Activated naive CD4-positive, alpha-beta T cell treated with anti-CD3 and anti-CD28 coated beads for 36 hours (primary cell): Measurements from ENCODE around the gene SAP25. TPM values are rescaled to one million over a fixed set of nuclear protein-coding genes. Genes with fewer than 3 reads are reported as not detected.

Source experiments
- CTCF ChIA-PET: fragments of 350-600 bp; sonication (Branson Sonifier 250); formaldehyde crosslinking; loops from one replicate; lab custom pipeline; 2021; ENCODE audit warnings: antibody characterized with exemption; lab: Charles Lee
- DNase-seq: peaks from one replicate; pipeline ENCODE4 v3.0.0-alpha.2; 2020
- H3K27ac Mint-ChIP-seq: one replicate; pipeline ENCODE4 v1.8.0; 2021; ENCODE audit warnings: mild to moderate bottlenecking, mixed read lengths
- H3K27me3 Mint-ChIP-seq: one replicate; pipeline ENCODE4 v1.8.0; 2021; ENCODE audit warnings: low read depth, mixed read lengths
- H3K36me3 Mint-ChIP-seq: one replicate; pipeline ENCODE4 v1.8.0; 2021; ENCODE audit warnings: low read depth, mixed read lengths
- H3K4me1 Mint-ChIP-seq: one replicate; pipeline ENCODE4 v1.8.0; 2021; ENCODE audit warnings: low read depth, mixed read lengths
- H3K4me3 Mint-ChIP-seq: one replicate; pipeline ENCODE4 v1.8.0; 2021; ENCODE audit warnings: mild to moderate bottlenecking, moderate library complexity, mixed read lengths
- H3K9me3 Mint-ChIP-seq: one replicate; pipeline ENCODE4 v1.8.0; 2021; ENCODE audit warnings: mixed read lengths
- intact Hi-C: fragments of 100-400 bp; cut with micrococcal nuclease; formaldehyde crosslinking; loops from one replicate; pipeline ENCODE4 v1.15.1; 2023
- total RNA-seq, 2 experiments: library from RNA; stranded (reverse); gene quantifications; one replicate each; pipeline ENCODE4 v1.2.3, GENCODE V29; 2021

Gene SAP25
- total RNA-seq, 2 experiments from 2014 or later: 13.7 to 15.7 TPM

- Mint-ChIP-seq H3K27ac (peak overlapping the region; percentile 97), H3K9me3 (no peaks in the 10 kb centered on the region), H3K27me3 (no peaks in the 10 kb centered on the region), H3K4me1 (peaks cover 29% of the 10 kb centered on the region), H3K36me3 (peaks cover 8% of the 10 kb centered on the region), H3K4me3 (no peak overlapping the region)
- intact Hi-C loops: no loop called here
- CTCF ChIA-PET: interaction anchor here (0.6 to 1.1 kb wide), 2 partner anchors 19 to 108 kb away, joined by 3 to 4 read pairs; no protein-coding TSS in a partner anchor
- no peak for DNase-seq
Observed at GRCh38 chr7:100582041-100582579, 8.4 kb upstream of the SAP25 start.

- Mint-ChIP-seq H3K9me3 (no peaks in the 10 kb centered on the region), H3K27ac (no peak overlapping the region), H3K4me3 (no peak overlapping the region), H3K4me1 (peaks cover 29% of the 10 kb centered on the region), H3K36me3 (peaks cover 14% of the 10 kb centered on the region), H3K27me3 (no peaks in the 10 kb centered on the region)
- intact Hi-C loops: no loop called here
- CTCF ChIA-PET: interaction anchor here (1.1 to 1.2 kb wide), 2 partner anchors 14 to 18 kb away, joined by 3 to 4 read pairs; no protein-coding TSS in a partner anchor
- no peak for DNase-seq
Observed at GRCh38 chr7:100580466-100581283, 7.0 kb upstream of the SAP25 start.

DNA sequence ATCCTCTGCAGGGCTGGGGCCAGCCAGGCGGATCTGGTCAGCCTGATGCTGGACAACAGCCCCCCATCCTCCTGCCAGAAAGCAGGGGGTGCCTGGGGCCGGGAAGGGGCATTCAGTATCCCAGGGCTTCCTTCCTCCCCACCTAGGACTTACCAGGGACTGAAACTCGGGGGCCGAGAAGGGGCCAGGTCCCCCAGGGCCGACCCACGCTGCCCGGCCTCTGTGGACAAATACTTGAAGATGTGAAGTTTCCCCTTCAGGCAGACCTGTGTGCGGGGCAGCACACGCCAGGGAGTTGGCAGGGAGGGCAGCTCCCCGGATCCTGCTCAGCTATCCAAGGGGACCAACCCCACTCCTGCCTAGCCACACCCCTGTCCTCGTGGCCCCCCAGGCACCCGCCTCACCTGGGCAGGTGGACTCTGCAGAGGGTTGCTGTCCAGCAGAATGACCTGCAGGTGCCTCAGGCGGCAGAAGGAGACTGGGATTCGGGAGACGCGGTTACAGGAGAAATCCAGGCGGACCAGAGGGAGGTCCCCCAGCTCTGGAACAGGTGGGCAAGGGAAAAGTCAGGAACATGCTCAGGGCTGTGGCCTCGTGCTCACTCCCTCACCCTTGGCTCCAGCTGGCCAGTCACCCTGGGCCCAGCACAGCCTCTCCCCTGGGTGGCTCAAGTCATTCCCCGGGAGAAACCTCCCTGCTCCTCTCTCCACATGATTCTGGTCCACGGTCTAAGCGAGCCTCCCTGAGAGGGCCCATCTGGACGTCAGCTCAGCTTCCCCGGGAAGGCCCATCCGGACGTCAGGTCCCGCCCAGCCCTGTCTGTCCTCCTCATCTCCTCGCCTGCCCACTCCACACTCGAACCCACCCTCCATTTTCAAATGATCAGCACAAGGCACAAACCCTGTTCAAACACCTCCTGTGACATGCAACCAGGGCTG lies 4.8 kb upstream of the SAP25 start:
- no peak overlapping the region for H3K27ac Mint-ChIP-seq
- intact Hi-C loops: no loop called here
- H3K27me3 Mint-ChIP-seq: no peaks in the 10 kb centered on the region
- CTCF ChIA-PET: interaction anchor here (0.7 to 1.4 kb wide), 3 partner anchors 14 to 83 kb away, joined by 3 to 4 read pairs (median 4); no protein-coding TSS in a partner anchor
- H3K36me3 Mint-ChIP-seq: peaks cover 19% of the 10 kb centered on the region
- H3K4me3 Mint-ChIP-seq: no peak overlapping the region
- peaks cover 12% of the 10 kb centered on the region for H3K4me1 Mint-ChIP-seq
- no peaks in the 10 kb centered on the region for H3K9me3 Mint-ChIP-seq
- no peak for DNase-seq

- peaks cover 5% of the 10 kb centered on the region for H3K4me1 Mint-ChIP-seq
- peaks cover 18% of the 10 kb centered on the region for H3K36me3 Mint-ChIP-seq
- intact Hi-C loops: no loop called here
- CTCF ChIA-PET: no interaction called here
- no peak overlapping the region for H3K27ac Mint-ChIP-seq
- H3K27me3 Mint-ChIP-seq: no peaks in the 10 kb centered on the region
- no peak for DNase-seq
- H3K4me3 Mint-ChIP-seq: no peak overlapping the region
- no peaks in the 10 kb centered on the region for H3K9me3 Mint-ChIP-seq
Observed at GRCh38 chr7:100577507-100577906, 3.8 kb upstream of the SAP25 start.

GRCh38 chr7:100577103-100577502 lies 3.4 kb upstream of the SAP25 start:
- Mint-ChIP-seq H3K27me3 (no peaks in the 10 kb centered on the region), H3K4me3 (no peak overlapping the region), H3K4me1 (peaks cover 2% of the 10 kb centered on the region), H3K27ac (no peak overlapping the region), H3K36me3 (peaks cover 18% of the 10 kb centered on the region), H3K9me3 (no peaks in the 10 kb centered on the region)
- DNase-seq: no peak
- intact Hi-C loops: no loop called here
- CTCF ChIA-PET: no interaction called here

DNA sequence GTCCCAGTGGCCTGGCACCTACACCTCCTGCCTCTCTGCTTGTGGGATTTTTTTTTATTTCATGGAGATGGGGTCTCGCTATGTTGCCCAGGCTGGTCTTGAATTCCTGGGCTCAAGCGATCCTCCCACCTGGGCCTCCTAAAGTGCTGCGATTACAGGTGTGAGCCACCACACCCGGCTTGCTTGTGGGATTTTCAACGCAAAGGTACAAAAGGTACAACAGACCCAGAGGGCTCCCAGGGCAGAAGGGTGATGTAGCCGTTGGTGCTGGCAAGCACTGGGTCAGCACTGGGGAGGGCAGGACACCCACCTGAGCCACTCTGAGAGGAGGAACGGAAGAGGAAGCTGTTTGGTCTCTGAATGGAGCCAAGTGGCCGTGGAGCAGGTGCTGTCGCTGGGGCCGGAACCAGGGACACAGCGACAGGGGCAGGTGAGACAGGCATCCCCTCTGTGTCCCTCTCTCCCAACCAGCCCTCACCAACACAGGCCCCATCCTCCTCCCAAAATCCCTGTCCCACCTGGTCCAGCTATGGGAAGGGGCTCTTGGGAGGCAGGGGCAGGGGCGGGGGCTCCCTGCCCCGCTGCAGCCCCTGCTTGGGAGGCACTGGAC lies 2.8 kb upstream of the SAP25 start:
- H3K9me3 Mint-ChIP-seq: no peaks in the 10 kb centered on the region

GRCh38 chr7:100575746-100576383 lies 2.2 kb upstream of the SAP25 start:
- Mint-ChIP-seq H3K36me3 (peaks cover 18% of the 10 kb centered on the region), H3K4me3 (no peak overlapping the region), H3K27ac (no peak overlapping the region), H3K9me3 (no peaks in the 10 kb centered on the region), H3K27me3 (no peaks in the 10 kb centered on the region), H3K4me1 (peaks cover 7% of the 10 kb centered on the region)
- intact Hi-C loops: no loop called here
- CTCF ChIA-PET: no interaction called here
- no peak for DNase-seq

More for the DNA sequence above, 2.8 kb upstream of the SAP25 start:
- intact Hi-C loops: no loop called here
- Mint-ChIP-seq H3K27me3 (no peaks in the 10 kb centered on the region), H3K36me3 (peaks cover 18% of the 10 kb centered on the region), H3K4me1 (peaks cover 7% of the 10 kb centered on the region), H3K27ac (no peak overlapping the region), H3K4me3 (no peak overlapping the region)
- CTCF ChIA-PET: no interaction called here
- DNase-seq: no peak

DNA sequence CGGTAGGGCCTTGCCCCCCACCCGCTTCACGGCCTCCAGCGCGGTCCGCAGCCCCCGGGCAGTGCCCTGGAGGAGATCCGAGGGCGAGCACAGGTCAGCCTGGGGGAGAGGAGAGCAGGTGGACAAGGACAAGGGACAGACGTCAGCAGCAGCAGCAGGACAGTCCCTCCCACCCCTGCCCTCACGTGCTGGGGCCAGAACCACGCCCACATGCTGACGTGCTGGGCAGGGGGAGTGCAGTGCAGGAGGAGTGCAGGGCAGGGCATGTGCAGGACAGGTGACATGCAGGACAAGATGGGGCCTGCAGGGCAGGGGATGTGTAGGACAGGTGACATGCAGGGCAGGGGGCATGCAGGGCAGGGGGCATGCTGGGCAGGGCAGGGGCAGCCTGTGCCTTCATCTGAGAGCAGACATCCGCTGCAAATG lies 1.5 kb upstream of the SAP25 start:
- Mint-ChIP-seq H3K9me3 (no peaks in the 10 kb centered on the region), H3K27me3 (no peaks in the 10 kb centered on the region), H3K4me1 (peaks cover 12% of the 10 kb centered on the region), H3K4me3 (no peak overlapping the region), H3K27ac (no peak overlapping the region), H3K36me3 (peaks cover 18% of the 10 kb centered on the region)
- intact Hi-C loops: no loop called here
- no peak for DNase-seq
- CTCF ChIA-PET: no interaction called here

GRCh38 chr7:100574362-100575205 lies 884 bp upstream of the SAP25 start:
- Mint-ChIP-seq H3K4me3 (no peak overlapping the region), H3K4me1 (peaks cover 12% of the 10 kb centered on the region), H3K27me3 (no peaks in the 10 kb centered on the region), H3K27ac (no peak overlapping the region), H3K9me3 (no peaks in the 10 kb centered on the region), H3K36me3 (peaks cover 17% of the 10 kb centered on the region)
- CTCF ChIA-PET: no interaction called here
- intact Hi-C loops: no loop called here
- DNase-seq: no peak

GRCh38 chr7:100572949-100573675 lies 588 bp downstream of the SAP25 start:
- Mint-ChIP-seq H3K4me3 (no peak overlapping the region), H3K9me3 (no peaks in the 10 kb centered on the region), H3K4me1 (peaks cover 22% of the 10 kb centered on the region), H3K27ac (no peak overlapping the region), H3K36me3 (peaks cover 11% of the 10 kb centered on the region), H3K27me3 (no peaks in the 10 kb centered on the region)
- no peak for DNase-seq
- CTCF ChIA-PET: interaction anchor here (1.4 kb wide), 2 partner anchors 9 to 91 kb away, joined by 3 to 6 read pairs; no protein-coding TSS in a partner anchor
- intact Hi-C loops: no loop called here
